ENCODE results near the gene TCF7L1.

- TF ChIP-seq CTCF (IDR thresholded peaks at IDR 0.05; ENCODE audit: low read depth, low read length, poor library complexity, severe bottlenecking) = no peak
- TF ChIP-seq EZH2phosphoT487 (IDR thresholded peaks at IDR 0.05; ENCODE audit: borderline replicate concordance, low read length) = no peak
Measured at GRCh38 chr2:85088921-85089320, 44.3 kb upstream of the TCF7L1 start.
